Activated CD8-positive, alpha-beta memory T cell treated with anti-CD3 and anti-CD28 coated beads for 24 hours (primary cell): Measurements from ENCODE around the gene ATXN1.
A peak's percentile ranks its signal among the peaks of the same experiment; 100 is the strongest.

Source experiments
- DNase-seq: peaks from one replicate; pipeline ENCODE4 v3.0.0-alpha.2; 2020

ATXN1 gene

GRCh38 chr6:16345449-16346330 is 415.6 kb downstream of the ATXN1 start:
- peak; percentile 13 for DNase-seq

GRCh38 chr6:16344756-16345155 is 416.5 kb downstream of the ATXN1 start:
- DNase-seq: no peak

- no peak for DNase-seq
Observed at GRCh38 chr6:16343593-16343992, 417.7 kb downstream of the ATXN1 start.

GRCh38 chr6:16339265-16339587 is 422.0 kb downstream of the ATXN1 start:
- no peak for DNase-seq

- DNase-seq: no peak
Observed at GRCh38 chr6:16338577-16339264, 422.5 kb downstream of the ATXN1 start.

- DNase-seq: no peak
Observed at GRCh38 chr6:16337295-16337975, 423.8 kb downstream of the ATXN1 start.

- DNase-seq: no peak
Observed at GRCh38 chr6:16336911-16337294, 424.4 kb downstream of the ATXN1 start.

- no peak for DNase-seq
Observed at GRCh38 chr6:16336056-16336818, 425.0 kb downstream of the ATXN1 start.

GRCh38 chr6:16335176-16335575 is 426.1 kb downstream of the ATXN1 start:
- DNase-seq: no peak

- no peak for DNase-seq
Observed at GRCh38 chr6:16334671-16335070, 426.6 kb downstream of the ATXN1 start.

GRCh38 chr6:16333580-16333979 is 427.7 kb downstream of the ATXN1 start:
- no peak for DNase-seq

- DNase-seq: peak; percentile 91
Observed at GRCh38 chr6:16332175-16332542, 429.1 kb downstream of the ATXN1 start.

- DNase-seq: peak; percentile 78
Observed at GRCh38 chr6:16331384-16332174, 429.7 kb downstream of the ATXN1 start.

GRCh38 chr6:16329233-16329632 is 432.0 kb downstream of the ATXN1 start:
- DNase-seq: no peak

- DNase-seq: no peak
Observed at GRCh38 chr6:16327777-16328325, 433.4 kb downstream of the ATXN1 start.

GRCh38 chr6:16326971-16327776 is 434.1 kb downstream of the ATXN1 start:
- DNase-seq: no peak

GRCh38 chr6:16326531-16326930 is 434.7 kb downstream of the ATXN1 start:
- DNase-seq: no peak

- DNase-seq: peak; percentile 19
Observed at GRCh38 chr6:16324606-16325225, 436.5 kb downstream of the ATXN1 start.

GRCh38 chr6:16324184-16324583 is 437.1 kb downstream of the ATXN1 start:
- DNase-seq: no peak

- DNase-seq: peak; percentile 84
Observed at GRCh38 chr6:16322666-16323312, 438.5 kb downstream of the ATXN1 start.
